COLO668 (cell line): ENCODE results near the gene TDRD10.
"Not testable (repeated sequence)": the region's sequence is repeated elsewhere in the genome, so short reads cannot be mapped to it uniquely, and the experiment has no call there.

ENCODE experiments used
- DNase-seq: peaks from one replicate; lab custom pipeline; 2025; ENCODE audit not compliant: unreplicated experiment; lab: John Stamatoyannopoulos, UW

Gene TDRD10

GRCh38 chr1:154512760-154513159 lies 10.7 kb downstream of the TDRD10 start:
- DNase-seq, result no peak

DNA sequence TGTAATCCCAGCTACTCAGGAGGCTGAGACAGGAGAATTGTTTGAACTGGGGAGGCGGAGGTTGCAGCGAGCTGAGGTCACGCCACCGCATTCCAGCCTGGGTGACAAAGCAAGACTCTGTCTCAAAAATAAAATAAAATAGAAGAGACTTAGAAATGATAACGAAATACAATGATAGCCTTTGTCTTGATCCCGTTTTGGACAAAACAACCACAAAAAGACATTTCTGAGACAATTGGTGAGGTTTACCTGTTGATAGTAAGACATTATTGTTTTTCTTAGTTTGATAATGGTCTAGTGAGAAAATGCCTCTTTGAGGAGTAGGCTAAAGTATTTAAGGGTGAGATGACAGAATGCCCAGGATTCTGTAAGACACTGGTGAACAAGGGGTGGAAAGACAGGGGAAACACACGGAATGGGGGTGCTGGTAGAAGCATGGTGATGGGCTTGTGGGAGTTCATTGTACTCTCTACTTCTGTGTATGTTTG lies 12.1 kb downstream of the TDRD10 start:
- no peak for DNase-seq

DNA sequence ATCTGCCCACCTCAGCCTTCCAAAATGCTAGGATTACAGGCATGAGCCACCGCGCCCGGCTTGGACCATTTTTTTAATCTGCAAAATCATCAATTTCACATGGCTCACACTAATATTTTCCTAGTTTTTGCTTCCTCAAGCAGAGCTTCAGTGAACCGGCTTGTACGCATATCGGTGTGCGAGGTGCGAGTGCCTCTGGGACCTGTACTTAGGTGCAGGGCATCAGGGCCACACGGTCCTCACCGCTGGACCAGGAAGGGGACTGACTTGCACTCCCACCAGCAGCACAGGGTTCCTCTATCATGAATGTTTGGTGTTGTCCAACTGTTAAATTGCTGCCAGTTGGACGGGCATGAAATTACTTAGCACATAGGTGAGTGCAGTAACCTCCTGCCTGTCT lies 15.6 kb downstream of the TDRD10 start:
- DNase-seq, result no peak

- no peak for DNase-seq
Measured at GRCh38 chr1:154519591-154519991, 17.6 kb downstream of the TDRD10 start.

DNA sequence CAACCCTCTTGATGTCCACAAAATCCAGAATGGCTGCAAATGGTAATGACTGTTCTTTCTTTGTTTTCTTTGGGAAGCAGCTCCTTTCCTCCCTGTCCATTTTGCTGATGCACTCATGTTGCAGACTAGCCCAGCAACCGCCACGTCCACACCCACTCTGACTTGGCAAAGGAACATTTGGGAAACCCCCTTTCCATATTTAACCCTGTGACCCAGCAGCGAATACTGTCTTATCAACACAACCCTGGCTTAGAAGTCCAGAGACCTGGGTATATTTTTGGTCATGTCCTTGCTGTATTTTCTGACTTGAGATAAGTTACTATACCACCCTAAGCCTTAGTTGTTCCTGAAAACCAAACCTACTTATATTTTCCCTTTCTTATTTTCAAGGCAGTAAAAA lies 18.3 kb downstream of the TDRD10 start:
- no peak for DNase-seq

DNA sequence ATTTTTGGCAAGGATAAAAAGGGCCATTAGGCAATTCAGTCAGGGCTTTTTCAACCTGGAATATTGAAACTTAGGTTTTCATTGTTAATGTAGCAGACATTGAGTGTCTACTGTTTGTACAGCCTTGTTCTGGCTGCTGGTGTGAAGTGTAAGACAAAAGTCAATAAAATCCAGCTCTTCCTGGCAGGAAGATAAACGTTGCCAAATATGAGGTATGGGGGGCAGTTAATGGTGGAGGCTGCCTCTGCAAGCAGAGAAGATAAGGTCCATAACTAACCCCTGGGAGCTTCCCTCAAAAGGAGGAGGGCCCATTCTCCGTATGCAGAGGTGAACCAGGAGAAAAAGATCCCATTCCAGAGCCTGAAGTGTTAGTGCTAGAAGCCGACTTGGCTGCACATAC lies 19.7 kb downstream of the TDRD10 start:
- no peak for DNase-seq

DNA sequence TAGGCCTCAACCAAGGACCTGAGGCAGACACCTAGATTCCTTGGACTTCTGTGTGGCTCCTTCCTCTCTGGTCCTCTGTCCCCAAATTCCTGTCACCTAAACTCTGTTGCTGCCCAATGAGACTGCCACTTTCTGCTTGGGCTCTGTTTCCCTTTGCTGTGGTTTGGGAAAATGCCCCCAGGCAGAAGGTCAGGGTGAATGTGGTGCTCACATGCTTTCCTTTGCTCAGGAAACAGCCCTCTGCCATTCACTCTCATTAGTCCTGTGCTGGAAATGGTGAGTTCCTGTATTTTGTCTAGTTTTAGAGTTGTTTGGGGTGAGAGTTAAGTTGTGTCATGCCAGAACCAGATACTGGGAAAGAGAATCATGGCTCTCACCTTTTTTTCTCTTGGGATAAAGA lies 22.9 kb downstream of the TDRD10 start:
- DNase-seq, result no peak

GRCh38 chr1:154527192-154527591 lies 25.2 kb downstream of the TDRD10 start:
- no peak for DNase-seq

GRCh38 chr1:154529308-154529707 lies 27.3 kb downstream of the TDRD10 start:
- no peak for DNase-seq

- DNase-seq, result not testable (repeated sequence)
Measured at GRCh38 chr1:154531950-154532349, 29.9 kb downstream of the TDRD10 start.

DNA sequence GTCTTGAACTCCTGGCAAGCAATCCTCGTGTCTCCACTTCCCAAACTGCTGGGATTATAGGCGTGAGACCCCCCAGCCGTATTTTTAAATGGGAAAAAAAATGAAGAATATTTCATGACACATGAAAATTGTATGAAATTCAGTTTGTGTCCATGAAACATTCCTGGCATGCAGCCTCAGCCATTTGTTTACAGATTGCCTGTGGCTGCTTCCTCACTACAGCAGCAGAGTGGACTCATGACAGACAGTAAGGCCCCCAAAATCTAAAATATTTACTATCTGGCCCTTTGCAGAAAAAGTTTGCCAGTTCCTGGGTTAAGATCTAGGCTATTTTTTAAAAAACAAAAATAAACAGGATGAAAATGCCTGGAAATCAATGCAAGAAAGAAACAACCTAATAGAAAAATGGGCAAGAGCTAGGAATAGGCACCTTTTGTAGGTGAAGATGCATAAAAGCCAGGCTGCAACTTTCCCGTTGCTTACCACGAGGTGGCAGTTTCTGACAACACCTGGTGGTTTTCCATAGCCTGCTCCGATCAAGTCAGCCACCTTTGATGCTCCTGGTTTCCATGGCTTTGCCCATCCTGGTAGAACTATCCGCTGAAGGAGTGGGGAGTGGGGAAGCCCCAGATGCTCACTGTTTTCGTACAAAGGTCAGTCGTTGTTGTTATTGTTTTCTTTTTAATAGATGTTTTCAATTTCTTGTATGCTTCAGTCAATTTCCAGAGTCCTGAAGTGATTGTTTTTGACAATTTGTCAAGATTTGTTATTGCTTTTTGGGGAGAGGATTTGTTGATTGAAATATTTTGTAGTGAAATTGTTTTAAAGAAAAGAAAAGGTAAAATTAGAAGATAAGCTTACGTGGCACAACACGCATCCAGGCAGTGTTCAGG lies 32.2 kb downstream of the TDRD10 start:
- DNase-seq, result peak; percentile 51

- DNase-seq, result no peak
Measured at GRCh38 chr1:154536570-154536969, 34.6 kb downstream of the TDRD10 start.

DNA sequence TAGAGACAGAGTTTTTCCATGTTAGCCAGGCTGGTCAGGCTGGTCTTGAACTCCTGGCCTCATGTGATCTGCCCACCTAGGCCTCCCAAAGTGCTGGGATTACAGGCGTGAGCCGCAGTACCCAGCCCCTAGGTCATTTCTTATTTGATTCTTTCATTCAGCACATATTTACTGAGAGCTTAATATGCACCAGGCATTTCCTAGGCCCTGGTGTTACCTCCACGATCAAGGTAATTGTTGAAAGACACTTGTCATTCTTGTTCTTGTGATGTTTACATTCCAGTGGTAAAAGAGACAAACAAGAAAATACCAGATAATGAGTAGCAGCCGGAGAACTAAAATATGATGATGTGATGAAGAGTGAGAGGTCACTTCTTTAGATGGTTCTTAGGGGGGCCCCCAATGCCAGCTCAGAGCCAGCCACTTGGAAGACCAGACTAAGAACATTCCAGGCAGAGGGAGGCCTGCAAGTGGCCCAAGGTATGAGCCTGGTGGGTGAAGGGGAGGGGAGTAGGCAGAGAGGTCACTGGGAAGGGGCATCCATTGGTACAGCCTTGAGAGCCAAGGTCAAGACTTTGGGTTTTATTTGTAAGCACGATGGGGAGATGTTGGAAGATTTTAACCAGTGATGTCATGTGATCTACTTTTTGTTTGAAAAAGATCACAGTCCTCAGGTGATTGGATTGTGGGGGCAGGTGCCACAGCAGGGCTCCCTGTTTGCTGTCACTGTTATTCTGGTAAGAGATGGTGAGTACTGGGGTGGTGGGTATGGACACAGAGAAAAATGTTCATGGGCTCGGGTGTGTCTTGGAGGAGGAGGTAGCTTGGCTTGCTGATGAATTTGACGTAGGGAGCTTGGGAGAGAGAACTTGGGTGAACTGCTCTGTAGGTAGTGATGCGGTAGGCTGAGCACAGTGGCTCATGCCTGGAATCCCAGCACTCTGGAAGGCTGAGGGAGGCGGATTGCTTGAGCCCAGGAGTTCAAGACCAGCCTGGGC lies 37.8 kb downstream of the TDRD10 start:
- DNase-seq, result no peak

- DNase-seq, result no peak
Measured at GRCh38 chr1:154541231-154541630, 39.2 kb downstream of the TDRD10 start.

- DNase-seq, result peak; percentile 70
Measured at GRCh38 chr1:154546264-154547063, 44.4 kb downstream of the TDRD10 start.

DNA sequence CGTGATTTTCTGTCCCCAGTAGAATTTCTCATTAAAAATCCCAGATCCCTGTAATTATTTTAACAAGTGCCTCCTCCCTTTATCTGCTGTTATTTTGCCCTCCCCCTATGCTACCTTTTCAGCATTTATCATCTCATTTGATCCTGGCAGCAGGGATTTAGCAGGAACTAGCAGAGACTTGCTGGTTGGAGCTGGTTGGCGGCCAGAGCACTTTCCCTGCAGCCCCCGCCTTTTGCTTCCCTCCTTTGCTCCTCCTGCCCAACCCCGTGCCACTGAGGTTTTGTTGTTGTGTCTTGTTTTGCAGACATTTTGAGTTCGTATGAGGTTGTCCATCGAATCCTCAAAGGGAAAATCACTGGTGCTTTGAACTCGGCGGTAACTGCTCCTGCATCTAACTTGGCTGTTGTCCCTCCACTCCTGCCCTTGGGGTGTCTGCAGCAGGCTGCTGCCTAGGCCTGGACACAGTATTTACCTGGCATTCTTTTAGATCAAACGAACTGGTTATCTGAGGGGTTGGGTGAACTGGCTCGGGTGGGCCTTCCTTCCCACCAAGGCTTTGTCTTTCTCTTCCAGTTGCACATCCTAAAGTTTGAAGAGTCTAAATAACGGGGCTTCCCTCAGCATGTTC lies 45.2 kb downstream of the TDRD10 start:
- no peak for DNase-seq

GRCh38 chr1:154548028-154548427 lies 46.0 kb downstream of the TDRD10 start:
- DNase-seq, result no peak

DNA sequence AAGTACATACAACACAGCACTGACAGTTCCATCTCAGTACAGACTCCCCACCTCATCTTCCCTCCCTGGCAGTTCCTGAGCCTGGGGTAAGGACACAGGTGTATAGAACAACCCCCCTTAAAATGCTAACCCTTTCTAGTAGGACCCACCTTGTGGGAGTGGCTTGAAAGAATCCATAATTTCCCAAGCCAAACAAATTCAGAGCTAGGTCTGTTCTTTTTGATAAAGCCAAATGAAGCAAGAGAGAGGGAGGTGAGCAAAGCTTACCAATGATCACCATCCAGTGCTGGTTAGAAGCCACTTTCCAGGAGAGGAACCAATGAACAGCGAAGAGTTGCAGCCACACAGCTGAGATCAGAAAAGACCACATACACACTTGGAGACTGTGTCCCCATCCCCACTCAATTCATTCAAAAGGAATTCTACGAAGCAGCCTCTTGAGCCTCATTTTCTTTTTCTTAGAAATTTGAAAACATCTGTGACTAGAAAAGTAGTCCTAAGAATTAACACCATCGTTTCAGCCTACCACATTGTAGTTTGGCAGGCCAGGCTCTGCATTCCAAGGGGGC lies 47.3 kb downstream of the TDRD10 start:
- no peak for DNase-seq

DNA sequence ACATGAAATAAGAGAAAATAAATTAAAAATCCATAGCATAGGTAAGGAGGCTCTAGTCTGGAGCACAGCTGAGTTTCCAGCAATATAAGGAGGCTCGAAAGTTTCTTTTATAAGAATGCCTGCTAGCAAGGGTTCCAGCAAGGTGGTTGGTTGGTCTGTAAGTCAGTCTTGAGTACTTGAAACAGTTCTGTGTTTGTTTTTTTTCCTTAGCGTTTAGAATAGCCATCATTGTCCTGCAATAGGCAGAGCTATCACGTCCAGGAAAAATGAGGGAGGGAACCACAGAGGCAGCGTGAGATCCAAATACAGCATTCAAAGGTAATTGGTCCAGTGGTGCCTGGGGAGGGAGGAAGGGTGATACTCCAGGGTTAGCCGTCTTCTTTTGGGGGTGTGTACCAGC lies 48.1 kb downstream of the TDRD10 start:
- no peak for DNase-seq

- DNase-seq, result no peak
Measured at GRCh38 chr1:154550657-154551056, 48.6 kb downstream of the TDRD10 start.
